Ovary (tissue), 9 donors: Measurements from ENCODE around the gene ZNF138. TPM values are rescaled to one million over a fixed set of nuclear protein-coding genes. Genes with fewer than 3 reads are reported as not detected.

Experiments used
- DNase-seq, 5 donors: peaks; one replicate each; pipeline ENCODE4 v3.0.0-alpha.2; 2019 to 2020
- H3K27ac ChIP-seq, 2 donors: fragments of 200-600 bp; one replicate each; pipeline versions ENCODE4 v1.5.1 to v1.8.0; 2019 to 2022
- H3K27me3 ChIP-seq: fragments of 200-600 bp; one replicate; pipeline ENCODE4 v1.8.0; 2022
- H3K36me3 ChIP-seq: fragments of 200-600 bp; sonication (generic); one replicate; pipeline ENCODE4 v1.5.1; 2019
- H3K4me1 ChIP-seq: one replicate; pipeline ENCODE4 v1.8.1; 2013; ENCODE audit warnings: mild to moderate bottlenecking, moderate library complexity; ENCODE audit not compliant: insufficient read depth
- H3K4me3 ChIP-seq: fragments of 200-600 bp; sonication (generic); one replicate; pipeline ENCODE4 v1.5.1; 2017
- H3K9me3 ChIP-seq, 2 donors: fragments of 200-600 bp in 1 of 2; sonication (generic) in 1 of 2; one replicate each; pipeline versions ENCODE4 v1.5.1 to v1.8.1; 2013 to 2019; ENCODE audit warnings: mild to moderate bottlenecking in 1 of 2, moderate library complexity in 1 of 2
- CTCF ChIP-seq, 3 donors: fragments of 450-650 bp in 2 of 3; fragments of 200-600 bp in 1 of 3; IDR thresholded peaks; one replicate each; pipeline versions ENCODE4 v1.5.1 to v1.8.0; 2016 to 2022; ENCODE audit warnings: antibody characterized with exemption in 3 of 3, mild to moderate bottlenecking in 1 of 3
- EP300 ChIP-seq: sonication (generic); formaldehyde crosslinking; IDR thresholded peaks from one replicate; pipeline ENCODE4 v1.6.1; 2017; ENCODE audit warnings: antibody characterized with exemption
- POLR2A ChIP-seq: fragments of 450-650 bp; IDR thresholded peaks from one replicate; pipeline ENCODE4 v1.6.1; 2017; ENCODE audit warnings: antibody characterized with exemption, mild to moderate bottlenecking, moderate library complexity
- WGBS, 3 donors: extraction: QIAGEN DNeasy Blood & Tissue Kit in 1 of 3; methylation state at CpG; one replicate each; pipeline versions ENCODE4 v1.1.5 to v1.1.7; 2013 to 2017; 5-methylcytosine and 5-hydroxymethylcytosine counted together
- intact Hi-C, 4 donors: fragments of 100-400 bp; cut with DNase I; formaldehyde crosslinking; loops; one replicate each; pipeline versions ENCODE4 v1.11.0 to v1.15.1; 2022 to 2023
- polyA plus RNA-seq, 2 donors: library from polyadenylated mRNA; stranded (reverse); fragments of 200-250 nt in 1 of 2; fragments of 350-450 nt in 1 of 2; fragmentation: Illumina TruSeq in 1 of 2; extraction: RNeasy Lipid Tissue Mini Kit (QIAGEN cat#74804) in 1 of 2; gene quantifications; one replicate each; pipeline ENCODE4 v1.2.3, GENCODE V29; 2013 to 2014
- total RNA-seq, 7 donors: library from RNA; depleted of rRNA in 2 of 7; stranded (reverse); fragments of >200 nt in 2 of 7; fragmentation: NEBNext Ultra II Directional in 3 of 7; extraction: Animal tissue kit (Norgen Biotek cat#: 25700) in 3 of 7; gene quantifications; one replicate each; pipeline versions ENCODE4 v1.1.0 to v1.2.4, GENCODE V29; 2016 to 2023
- donor health status: DM: no; HTN: no; CAD: no; lungs with moderate emphysema.
- donor health status: DM: no; HTN: no; CAD: no.
- donor health status: Bipolar disorder and iron deficiency.
- donor health status: DM: yes; HTN: yes; CAD: no.
- donor health status: DM: no; HTN: no; CAD: no.
- donor health status: DM: yes; HTN: yes; CAD: no.

ZNF138 gene
- total and polyA plus RNA-seq, 9 donors = 5.3 to 14.1 (median 9.9) TPM

GRCh38 chr7:64880322-64881297, 86.4 kb downstream of the ZNF138 start:
- H3K4me3 ChIP-seq = no peak overlapping the region
- intact Hi-C loops = no loop called here
- no peaks in the 10 kb centered on the region for H3K27me3 ChIP-seq
- DNase-seq = no peak
- H3K27ac ChIP-seq = no peak overlapping the region
- H3K4me1 ChIP-seq = no peaks in the 10 kb centered on the region
- 94 to 96% (median 96%) methylated on average over 38 of the region's 38 CpGs for WGBS, 3 donors
- H3K36me3 ChIP-seq = no peaks in the 10 kb centered on the region
- TF ChIP-seq POLR2A (no peak), EP300 (no peak)
- H3K9me3 ChIP-seq = no peaks in the 10 kb centered on the region

DNA sequence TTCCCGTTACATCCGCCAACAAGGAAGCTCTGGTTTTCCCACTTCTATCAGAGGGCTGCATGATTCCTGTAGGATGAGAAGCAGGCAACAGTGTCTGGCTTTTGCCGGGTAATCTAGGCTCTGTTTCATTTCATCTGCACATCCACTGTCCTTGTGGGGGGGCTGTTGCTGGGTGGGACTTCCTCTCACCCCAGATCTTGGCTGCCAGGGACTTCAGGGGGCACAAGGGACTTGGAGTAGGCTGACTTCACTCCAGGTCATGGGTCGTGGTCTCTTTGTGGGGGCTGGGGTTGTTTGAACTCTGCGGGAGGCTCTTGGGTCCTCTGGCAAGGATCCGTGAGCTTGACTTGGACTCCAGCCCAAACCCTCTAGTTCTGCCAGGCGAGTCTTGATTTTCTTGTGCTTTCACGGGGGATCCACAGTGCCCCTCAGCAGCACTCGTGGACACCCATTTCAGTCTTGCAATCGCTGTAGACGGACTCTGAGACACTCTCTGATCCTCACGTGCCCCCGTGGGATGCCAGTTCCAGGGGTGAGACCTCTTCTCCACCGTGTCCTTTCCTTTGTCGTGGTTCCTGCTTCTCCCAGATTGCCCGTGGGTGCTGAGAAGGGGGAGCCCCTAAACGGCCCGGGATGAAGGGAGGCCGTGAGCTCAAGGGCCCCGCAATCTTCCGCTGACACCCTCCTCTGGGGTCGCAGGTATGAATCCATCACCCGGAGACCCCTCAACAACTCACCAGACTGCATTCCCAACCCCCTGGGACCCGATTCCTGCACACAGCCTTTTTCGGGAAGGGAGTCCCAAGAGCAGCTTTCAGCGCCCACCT, 87.4 kb downstream of the ZNF138 start:
- Histone ChIP-seq H3K27ac (no peak overlapping the region), H3K9me3 (no peaks in the 10 kb centered on the region), H3K4me1 (no peaks in the 10 kb centered on the region), H3K36me3 (no peaks in the 10 kb centered on the region), H3K4me3 (no peak overlapping the region), H3K27me3 (no peaks in the 10 kb centered on the region)
- 65 to 81% (median 76%) methylated on average over 26 of the region's 26 CpGs for WGBS, 3 donors
- DNase-seq = no peak
- intact Hi-C loops = no loop called here
- TF ChIP-seq CTCF (IDR thresholded peaks at IDR 0.05) (no peak), EP300 (no peak), POLR2A (no peak)

DNA sequence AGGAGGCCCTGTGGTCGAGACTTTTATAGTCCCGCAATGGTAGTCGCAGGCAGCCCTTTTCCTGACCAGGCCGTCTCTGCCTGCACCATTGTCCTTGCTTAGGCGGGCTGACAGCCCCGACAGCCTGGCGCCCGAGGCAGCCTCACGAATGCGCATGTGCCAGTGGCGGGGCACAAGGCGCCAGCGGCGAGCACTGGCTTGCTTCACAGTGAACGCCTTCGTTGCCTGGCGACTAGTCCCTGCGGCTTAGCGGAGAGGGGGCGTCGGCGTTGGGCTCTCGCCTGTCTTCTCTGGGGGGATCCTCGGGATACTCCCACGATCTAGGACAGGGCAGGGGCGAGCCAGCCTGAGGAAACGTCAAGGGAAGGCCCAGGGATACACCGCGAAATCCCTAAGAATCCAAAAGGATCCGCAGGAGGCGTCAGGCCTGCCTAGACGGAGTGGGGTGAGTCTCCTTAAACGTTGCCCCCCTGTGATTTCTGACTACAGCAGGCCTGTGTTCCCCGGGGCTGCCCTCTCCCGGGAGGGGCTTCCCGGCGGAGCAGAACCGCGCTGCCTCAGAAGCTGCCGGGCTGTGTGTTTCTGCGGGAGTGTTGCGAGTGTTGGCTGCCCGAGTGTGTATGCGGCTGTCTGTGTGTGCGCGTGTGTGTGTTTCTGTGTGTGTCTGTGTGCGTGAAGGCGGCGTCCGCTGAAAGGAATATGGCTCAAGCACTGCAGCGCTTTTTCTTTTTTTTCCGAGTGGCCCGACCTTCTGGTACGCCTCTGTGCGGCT, 88.3 kb downstream of the ZNF138 start:
- no peak overlapping the region for H3K27ac ChIP-seq
- no peaks in the 10 kb centered on the region for H3K9me3 ChIP-seq
- H3K4me1 ChIP-seq = no peaks in the 10 kb centered on the region
- H3K4me3 ChIP-seq = peak overlapping the region; percentile 31
- peak; percentile 47 to 78 (median 66) for DNase-seq
- intact Hi-C loops = no loop called here
- 7 to 19% (median 8%) methylated on average over 52 to 55 of the region's 55 CpGs for WGBS, 3 donors
- TF ChIP-seq CTCF (IDR thresholded peaks at IDR 0.05) (no peak), EP300 (no peak), POLR2A (no peak)
- H3K27me3 ChIP-seq = no peaks in the 10 kb centered on the region
- H3K36me3 ChIP-seq = no peaks in the 10 kb centered on the region

Other genes starting within 250 kb of the ZNF138 start
- gene ZNF680, start 231.4 kb upstream of the ZNF138 start, total RNA-seq = 10 to 100 TPM; 16.5 to 34.1 (median 25.3) TPM
- 10 to 100 TPM; 10.0 to 11.1 TPM for gene ZNF680, start 231.4 kb upstream of the ZNF138 start, polyA plus RNA-seq
- 10 to 100 TPM in 1 of 7 donors, 1 to 10 TPM in 6; 5.3 to 10.3 (median 7.9) TPM for gene ZNF107, start 128.3 kb upstream of the ZNF138 start, total RNA-seq
- gene ZNF107, start 128.3 kb upstream of the ZNF138 start, polyA plus RNA-seq = 1 to 10 TPM; 2.8 to 4.4 TPM
- 10 to 100 TPM in 1 of 7 donors, 1 to 10 TPM in 6; 4.4 to 13.0 (median 7.3) TPM for gene ZNF273, start 108.8 kb downstream of the ZNF138 start, total RNA-seq
- 1 to 10 TPM; 4.8 to 5.2 TPM for gene ZNF273, start 108.8 kb downstream of the ZNF138 start, polyA plus RNA-seq
- 10 to 100 TPM in 5 of 7 donors, 1 to 10 TPM in 2; 8.6 to 16.7 (median 11.4) TPM for gene ZNF117, start 196.6 kb downstream of the ZNF138 start, total RNA-seq
- gene ZNF117, start 196.6 kb downstream of the ZNF138 start, polyA plus RNA-seq = 10 to 100 TPM in 1 of 2 donors, 1 to 10 TPM in 1; 2.9 to 18.4 TPM
- gene ERV3-1, start 212.3 kb downstream of the ZNF138 start, total RNA-seq = 10 to 100 TPM in 6 of 7 donors, 1 to 10 TPM in 1; 9.7 to 13.8 (median 11.4) TPM
- 10 to 100 TPM in 1 of 2 donors, 1 to 10 TPM in 1; 3.1 to 17.9 TPM for gene ERV3-1, start 212.3 kb downstream of the ZNF138 start, polyA plus RNA-seq